Upper lobe of left lung (tissue), 4 donors: ENCODE measurements around the gene PACS2.

Experiments
- CTCF ChIP-seq, 6 experiments: fragments of 450-650 bp in 4 of 6; fragments of 200-600 bp in 2 of 6; sonication (generic) in 2 of 6; IDR thresholded peaks; one replicate each; pipeline ENCODE4 v1.5.1; 2016 to 2019; ENCODE audit warnings: antibody characterized with exemption in 6 of 6
- EP300 ChIP-seq, 4 donors: sonication (generic); formaldehyde crosslinking; IDR thresholded peaks; one replicate each; pipeline ENCODE4 v1.5.1; 2017; ENCODE audit warnings: antibody characterized with exemption in 4 of 4, control low read depth in 2 of 4
- POLR2A ChIP-seq, 4 donors: fragments of 450-650 bp; IDR thresholded peaks; one replicate each; pipeline ENCODE4 v1.5.1; 2016 to 2017; ENCODE audit warnings: antibody characterized with exemption in 4 of 4, mild to moderate bottlenecking in 2 of 4
- POLR2AphosphoS5 ChIP-seq, 2 donors: sonication (generic); formaldehyde crosslinking; IDR thresholded peaks; one replicate each; pipeline ENCODE4 v1.5.1; 2017; ENCODE audit warnings: antibody characterized with exemption in 2 of 2

GRCh38 chr14:105326891-105327694 lies 12.5 kb downstream of the PACS2 start:
- TF ChIP-seq POLR2A (IDR thresholded peaks at IDR 0.05) (no peak), CTCF (IDR thresholded peaks at IDR 0.05) (no peak), POLR2AphosphoS5 (IDR thresholded peaks at IDR 0.05) (no peak), EP300 (IDR thresholded peaks at IDR 0.05) (no peak)
